HG03460 (cell line): ENCODE measurements around the gene DSG3.

Source experiments
- ATAC-seq: cut with Tn5 transposase; IDR thresholded peaks from one replicate; pipeline ENCODE4 v1.9.1; 2021; ENCODE audit not compliant: unreplicated experiment

The DSG3 gene

GRCh38 chr18:31511098-31511497 is 63.6 kb downstream of the DSG3 start:
- no peak for ATAC-seq

- no peak for ATAC-seq
Measured at GRCh38 chr18:31512203-31512764, 64.7 kb downstream of the DSG3 start.

GRCh38 chr18:31513189-31513935 is 65.8 kb downstream of the DSG3 start:
- no peak for ATAC-seq

- no peak for ATAC-seq
Measured at GRCh38 chr18:31516437-31516836, 68.9 kb downstream of the DSG3 start.

GRCh38 chr18:31526374-31526773 is 78.8 kb downstream of the DSG3 start:
- ATAC-seq = no peak
